Stimulated activated CD4-positive, alpha-beta T cell treated with anti-CD3 and anti-CD28 coated beads, Interleukin-2, amount 100 ng/mL, for 4 hours (primary cell): ENCODE data around the gene LGR4.

Source experiments
- DNase-seq: peaks from one replicate; pipeline ENCODE4 v3.0.0-alpha.2; 2020; ENCODE audit warnings: low read depth

The LGR4 gene

GRCh38 chr11:27401833-27402316 lies 70.7 kb downstream of the LGR4 start:
- DNase-seq = no peak

- DNase-seq = no peak
These were observed 71.2 kb downstream of the LGR4 start for GRCh38 chr11:27401280-27401832.

- no peak for DNase-seq
These were observed 74.2 kb downstream of the LGR4 start for GRCh38 chr11:27398400-27398770.

- DNase-seq = no peak
These were observed 74.8 kb downstream of the LGR4 start for GRCh38 chr11:27397624-27398399.

GRCh38 chr11:27396259-27396839 lies 76.2 kb downstream of the LGR4 start:
- DNase-seq = no peak

GRCh38 chr11:27395556-27396258 lies 76.9 kb downstream of the LGR4 start:
- no peak for DNase-seq

GRCh38 chr11:27394781-27395228 lies 77.8 kb downstream of the LGR4 start:
- no peak for DNase-seq

GRCh38 chr11:27392278-27393114 lies 80.1 kb downstream of the LGR4 start:
- no peak for DNase-seq

GRCh38 chr11:27391331-27392015 lies 81.1 kb downstream of the LGR4 start:
- DNase-seq = no peak

- no peak for DNase-seq
These were observed 82.0 kb downstream of the LGR4 start for GRCh38 chr11:27390318-27391295.

- DNase-seq = no peak
These were observed 83.7 kb downstream of the LGR4 start for GRCh38 chr11:27388869-27389268.

GRCh38 chr11:27388001-27388400 lies 84.6 kb downstream of the LGR4 start:
- no peak for DNase-seq

- DNase-seq = no peak
These were observed 85.2 kb downstream of the LGR4 start for GRCh38 chr11:27387362-27387761.

- DNase-seq = no peak
These were observed 86.3 kb downstream of the LGR4 start for GRCh38 chr11:27386181-27386845.

- no peak for DNase-seq
These were observed 87.3 kb downstream of the LGR4 start for GRCh38 chr11:27385245-27385644.

- no peak for DNase-seq
These were observed 88.4 kb downstream of the LGR4 start for GRCh38 chr11:27384227-27384626.

- no peak for DNase-seq
These were observed 88.9 kb downstream of the LGR4 start for GRCh38 chr11:27383645-27384044.

- no peak for DNase-seq
These were observed 91.3 kb downstream of the LGR4 start for GRCh38 chr11:27381238-27381666.

- DNase-seq = no peak
These were observed 91.8 kb downstream of the LGR4 start for GRCh38 chr11:27380771-27381170.
